HEK293 (cell line): ENCODE results near the gene MAP3K7CL.

Experiments used
- CTCF ChIA-PET: fragments of 350-600 bp; formaldehyde crosslinking; extraction: SDS; loops from one replicate; lab custom pipeline; 2021; ENCODE audit warnings: antibody characterized with exemption; lab: Yijun Ruan, JAX
- POLR2A ChIA-PET: fragments of 300-600 bp; formaldehyde crosslinking; extraction: SDS; loops from one replicate; lab custom pipeline; 2020; ENCODE audit warnings: antibody characterized with exemption, inconsistent platforms; lab: Yijun Ruan, JAX
- H3K27ac ChIP-seq: fragments of 200-500 bp; sonication (Bioruptor generic); 2 replicates; pipeline ENCODE4 v1.5.1; 2014; ENCODE audit warnings: low read depth, low read length, control low read depth, inconsistent platforms; ENCODE audit errors: extremely low read depth
- H3K36me3 ChIP-seq, 2 experiments: fragments of 200-500 bp in 1 of 2; sonication (Bioruptor generic) in 1 of 2; 1 replicate in 1 of 2; 2 replicates in 1 of 2; pipeline ENCODE4 v1.5.1; 2014 to 2017; ENCODE audit warnings: inconsistent platforms in 2 of 2, low read length in 2 of 2; ENCODE audit not compliant: control insufficient read depth in 2 of 2, insufficient read depth in 1 of 2
- H3K4me1 ChIP-seq: fragments of 200-500 bp; sonication (Bioruptor generic); 2 replicates; pipeline ENCODE4 v1.5.1; 2014; ENCODE audit warnings: mild to moderate bottlenecking, low read length, inconsistent platforms; ENCODE audit not compliant: control insufficient read depth, insufficient read depth
- H3K4me3 ChIP-seq: 2 replicates; pipeline ENCODE4 v1.5.1; 2011; ENCODE audit warnings: low read depth, mild to moderate bottlenecking, control low read depth, low read length, moderate library complexity
- H3K9me3 ChIP-seq: fragments of 200-500 bp; sonication (Bioruptor generic); 2 replicates; pipeline ENCODE4 v1.5.1; 2014; ENCODE audit warnings: low read depth, low read length, inconsistent platforms; ENCODE audit not compliant: control insufficient read depth, insufficient read depth
- KLF10 ChIP-seq: fragments of 450-650 bp; IDR thresholded peaks from 2 replicates; pipeline ENCODE4 v1.5.1; 2018; ENCODE audit warnings: missing biosample characterization, mild to moderate bottlenecking, missing genetic modification characterization
- KLF8 ChIP-seq: fragments of 450-650 bp; formaldehyde crosslinking; IDR thresholded peaks from 2 replicates; pipeline ENCODE4 v1.5.1; 2016; ENCODE audit warnings: missing biosample characterization, missing genetic modification characterization
- YY2 ChIP-seq: fragments of 450-650 bp; formaldehyde crosslinking; IDR thresholded peaks from 2 replicates; pipeline ENCODE4 v1.5.1; 2016; ENCODE audit warnings: missing biosample characterization, missing genetic modification characterization
- ZBTB21 ChIP-seq: fragments of 450-650 bp; formaldehyde crosslinking; IDR thresholded peaks from 2 replicates; pipeline ENCODE4 v1.5.1; 2017; ENCODE audit warnings: missing biosample characterization, missing genetic modification characterization
- ZFHX2 ChIP-seq: fragments of 450-650 bp; formaldehyde crosslinking; conservative IDR thresholded peaks from 2 replicates; pipeline ENCODE4 v1.5.1; 2016; ENCODE audit warnings: missing biosample characterization, missing genetic modification characterization
- ZNF10 ChIP-seq: fragments of 450-650 bp; formaldehyde crosslinking; IDR thresholded peaks from 2 replicates; pipeline ENCODE4 v1.5.1; 2017; ENCODE audit warnings: missing biosample characterization, missing genetic modification characterization
- ZNF23 ChIP-seq: fragments of 450-650 bp; formaldehyde crosslinking; IDR thresholded peaks from 2 replicates; pipeline ENCODE4 v1.5.1; 2016; ENCODE audit warnings: missing biosample characterization, missing genetic modification characterization, borderline replicate concordance
- ZNF324 ChIP-seq: fragments of 450-650 bp; formaldehyde crosslinking; IDR thresholded peaks from 2 replicates; pipeline ENCODE4 v1.5.1; 2016; ENCODE audit warnings: missing biosample characterization, missing genetic modification characterization
- ZNF561 ChIP-seq: fragments of 450-650 bp; IDR thresholded peaks from 2 replicates; pipeline ENCODE4 v1.5.1; 2018; ENCODE audit warnings: missing biosample characterization, missing genetic modification characterization, borderline replicate concordance
- ZNF654 ChIP-seq: fragments of 450-650 bp; formaldehyde crosslinking; IDR thresholded peaks from 2 replicates; pipeline ENCODE4 v1.5.1; 2016; ENCODE audit warnings: low read depth, missing biosample characterization, missing genetic modification characterization
- ZNF660 ChIP-seq: fragments of 450-650 bp; IDR thresholded peaks from 2 replicates; pipeline ENCODE4 v1.5.1; 2018; ENCODE audit warnings: missing biosample characterization, mild to moderate bottlenecking, missing genetic modification characterization
- ZNF701 ChIP-seq: fragments of 450-650 bp; formaldehyde crosslinking; IDR thresholded peaks from 2 replicates; pipeline ENCODE4 v1.5.1; 2016; ENCODE audit warnings: missing biosample characterization, missing genetic modification characterization
- ZNF837 ChIP-seq: fragments of 450-650 bp; formaldehyde crosslinking; IDR thresholded peaks from 2 replicates; pipeline ENCODE4 v1.5.1; 2016; ENCODE audit warnings: missing biosample characterization, missing genetic modification characterization
- TF ChIP-seq, protein P1 (sequence below): fragments of 450-650 bp; formaldehyde crosslinking; IDR thresholded peaks from 2 replicates; pipeline ENCODE4 v1.5.1; 2016; ENCODE audit warnings: missing biosample characterization, missing genetic modification characterization, borderline replicate concordance
- TF ChIP-seq, protein P2 (sequence below): fragments of 450-650 bp; formaldehyde crosslinking; IDR thresholded peaks from 2 replicates; pipeline ENCODE4 v1.5.1; 2016; ENCODE audit warnings: missing biosample characterization, missing genetic modification characterization
- TF ChIP-seq, protein P3 (sequence below): fragments of 450-650 bp; formaldehyde crosslinking; IDR thresholded peaks from 2 replicates; pipeline ENCODE4 v1.5.1; 2016; ENCODE audit warnings: missing biosample characterization, missing genetic modification characterization

The MAP3K7CL gene

DNA sequence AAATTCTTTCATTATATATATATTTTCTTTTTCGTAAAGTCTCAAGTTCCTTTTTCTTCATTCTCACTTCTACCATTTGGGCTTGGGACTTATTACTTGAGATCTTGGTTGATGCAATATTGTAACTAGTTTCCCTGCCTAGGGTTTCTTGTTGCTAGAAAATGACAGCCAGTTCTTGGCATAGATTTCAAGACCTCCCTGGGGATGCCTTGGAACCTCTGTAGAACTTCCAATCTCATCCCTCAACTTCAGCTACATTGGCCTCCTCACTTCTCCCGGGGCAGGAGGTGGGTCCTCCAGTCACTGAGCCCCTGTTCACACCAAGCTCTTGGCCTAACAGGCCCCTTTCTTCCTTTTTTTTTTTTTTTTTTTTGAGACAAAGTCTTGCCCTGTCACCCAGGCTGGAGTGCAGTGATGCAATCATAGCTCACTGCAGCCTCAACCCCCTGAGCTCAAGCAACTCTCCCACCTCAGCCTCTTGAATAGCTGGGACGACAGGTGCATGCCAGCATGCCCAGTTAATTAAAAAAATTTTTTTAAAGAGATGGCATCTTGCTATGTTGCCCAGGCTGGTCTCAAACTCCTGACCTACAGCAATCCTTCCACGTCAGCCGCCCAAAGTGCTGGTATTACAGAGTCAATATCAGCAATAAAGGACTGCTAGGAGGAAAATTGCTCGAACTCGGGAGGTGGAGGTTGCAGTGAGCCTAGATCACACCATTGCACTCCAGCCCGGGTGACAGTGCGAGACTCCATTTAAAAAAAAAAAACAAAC, 33.1 kb downstream of the MAP3K7CL start (continued):
- TF ChIP-seq, protein P1, sequence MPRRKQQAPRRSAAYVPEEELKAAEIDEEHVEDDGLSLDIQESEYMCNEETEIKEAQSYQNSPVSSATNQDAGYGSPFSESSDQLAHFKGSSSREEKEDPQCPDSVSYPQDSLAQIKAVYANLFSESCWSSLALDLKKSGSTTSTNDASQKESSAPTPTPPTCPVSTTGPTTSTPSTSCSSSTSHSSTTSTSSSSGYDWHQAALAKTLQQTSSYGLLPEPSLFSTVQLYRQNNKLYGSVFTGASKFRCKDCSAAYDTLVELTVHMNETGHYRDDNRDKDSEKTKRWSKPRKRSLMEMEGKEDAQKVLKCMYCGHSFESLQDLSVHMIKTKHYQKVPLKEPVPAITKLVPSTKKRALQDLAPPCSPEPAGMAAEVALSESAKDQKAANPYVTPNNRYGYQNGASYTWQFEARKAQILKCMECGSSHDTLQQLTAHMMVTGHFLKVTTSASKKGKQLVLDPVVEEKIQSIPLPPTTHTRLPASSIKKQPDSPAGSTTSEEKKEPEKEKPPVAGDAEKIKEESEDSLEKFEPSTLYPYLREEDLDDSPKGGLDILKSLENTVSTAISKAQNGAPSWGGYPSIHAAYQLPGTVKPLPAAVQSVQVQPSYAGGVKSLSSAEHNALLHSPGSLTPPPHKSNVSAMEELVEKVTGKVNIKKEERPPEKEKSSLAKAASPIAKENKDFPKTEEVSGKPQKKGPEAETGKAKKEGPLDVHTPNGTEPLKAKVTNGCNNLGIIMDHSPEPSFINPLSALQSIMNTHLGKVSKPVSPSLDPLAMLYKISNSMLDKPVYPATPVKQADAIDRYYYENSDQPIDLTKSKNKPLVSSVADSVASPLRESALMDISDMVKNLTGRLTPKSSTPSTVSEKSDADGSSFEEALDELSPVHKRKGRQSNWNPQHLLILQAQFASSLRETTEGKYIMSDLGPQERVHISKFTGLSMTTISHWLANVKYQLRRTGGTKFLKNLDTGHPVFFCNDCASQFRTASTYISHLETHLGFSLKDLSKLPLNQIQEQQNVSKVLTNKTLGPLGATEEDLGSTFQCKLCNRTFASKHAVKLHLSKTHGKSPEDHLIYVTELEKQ (tag by site-specific recombination) = no peak
- TF ChIP-seq ZFHX2 (tag by site-specific recombination) (no peak), ZNF701 (tag by site-specific recombination) (no peak)
- TF ChIP-seq, protein P2, sequence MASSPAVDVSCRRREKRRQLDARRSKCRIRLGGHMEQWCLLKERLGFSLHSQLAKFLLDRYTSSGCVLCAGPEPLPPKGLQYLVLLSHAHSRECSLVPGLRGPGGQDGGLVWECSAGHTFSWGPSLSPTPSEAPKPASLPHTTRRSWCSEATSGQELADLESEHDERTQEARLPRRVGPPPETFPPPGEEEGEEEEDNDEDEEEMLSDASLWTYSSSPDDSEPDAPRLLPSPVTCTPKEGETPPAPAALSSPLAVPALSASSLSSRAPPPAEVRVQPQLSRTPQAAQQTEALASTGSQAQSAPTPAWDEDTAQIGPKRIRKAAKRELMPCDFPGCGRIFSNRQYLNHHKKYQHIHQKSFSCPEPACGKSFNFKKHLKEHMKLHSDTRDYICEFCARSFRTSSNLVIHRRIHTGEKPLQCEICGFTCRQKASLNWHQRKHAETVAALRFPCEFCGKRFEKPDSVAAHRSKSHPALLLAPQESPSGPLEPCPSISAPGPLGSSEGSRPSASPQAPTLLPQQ (tag by site-specific recombination) = 0 out of 2 replicates have a peak, but pooled peaks have one; percentile 20
- TF ChIP-seq, protein P3, sequence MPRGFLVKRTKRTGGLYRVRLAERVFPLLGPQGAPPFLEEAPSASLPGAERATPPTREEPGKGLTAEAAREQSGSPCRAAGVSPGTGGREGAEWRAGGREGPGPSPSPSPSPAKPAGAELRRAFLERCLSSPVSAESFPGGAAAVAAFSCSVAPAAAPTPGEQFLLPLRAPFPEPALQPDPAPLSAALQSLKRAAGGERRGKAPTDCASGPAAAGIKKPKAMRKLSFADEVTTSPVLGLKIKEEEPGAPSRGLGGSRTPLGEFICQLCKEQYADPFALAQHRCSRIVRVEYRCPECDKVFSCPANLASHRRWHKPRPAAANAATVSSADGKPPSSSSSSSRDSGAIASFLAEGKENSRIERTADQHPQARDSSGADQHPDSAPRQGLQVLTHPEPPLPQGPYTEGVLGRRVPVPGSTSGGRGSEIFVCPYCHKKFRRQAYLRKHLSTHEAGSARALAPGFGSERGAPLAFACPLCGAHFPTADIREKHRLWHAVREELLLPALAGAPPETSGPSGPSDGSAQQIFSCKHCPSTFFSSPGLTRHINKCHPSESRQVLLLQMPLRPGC = no peak

DNA sequence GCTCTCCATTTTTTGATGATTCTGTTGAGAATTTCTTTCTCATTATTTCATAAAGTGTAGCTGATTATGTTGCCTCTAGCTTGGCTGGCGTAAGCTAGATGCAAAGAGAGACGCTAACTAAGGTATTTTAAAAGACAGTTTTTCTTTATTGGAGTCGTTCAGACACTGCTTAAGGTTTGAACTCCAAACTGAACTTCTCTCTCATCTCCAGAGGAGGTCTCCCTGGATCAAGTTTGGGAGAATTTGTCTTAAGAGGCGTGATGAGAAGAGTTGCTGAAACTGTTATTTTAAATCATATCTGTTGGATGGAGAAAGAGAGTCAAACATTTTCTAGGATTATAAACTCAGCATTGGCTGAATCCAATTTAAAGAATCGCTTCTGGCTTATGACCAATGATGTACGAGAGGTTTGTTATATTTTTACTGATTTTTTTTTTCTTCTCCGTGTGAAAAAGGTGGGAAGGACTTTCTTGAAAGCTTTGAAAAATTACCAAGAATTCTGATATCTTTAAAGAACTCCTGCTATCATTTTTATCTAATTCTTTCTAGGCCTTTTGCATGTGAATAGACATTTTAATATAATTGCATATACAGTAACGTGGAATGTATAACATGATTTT, 34.0 kb downstream of the MAP3K7CL start:
- no peak overlapping the region for H3K4me3 ChIP-seq
- POLR2A ChIA-PET = interaction anchor here (1.0 to 1.2 kb wide), 3 partner anchors 9 to 135 kb away, joined by 3 to 4 read pairs (median 3); partner anchors contain the start of gene BACH1
- H3K36me3 ChIP-seq = no peaks in the 10 kb centered on the region
- no peak overlapping the region for H3K27ac ChIP-seq
- CTCF ChIA-PET = interaction anchor here (0.6 to 3.0 kb wide), 63 partner anchors 9 to 1031 kb away, joined by 3 to 41 read pairs (median 4); partner anchors contain the start of gene BACH1
- TF ChIP-seq YY2 (no peak), ZNF324 (0 out of 2 replicates have a peak, but pooled peaks have one; percentile 32), ZNF837 (no peak), ZNF10 (peak; percentile 52; the same call in 1 of the 2 replicates), ZBTB21 (no peak), ZNF660 (tag by site-specific recombination) (0 out of 2 replicates have a peak, but pooled peaks have one; percentile 50), ZNF23 (tag by site-specific recombination) (no peak), ZNF701 (tag by site-specific recombination) (no peak), KLF8 (tag by site-specific recombination) (no peak), KLF10 (tag by site-specific recombination) (0 out of 2 replicates have a peak, but pooled peaks have one; percentile 21), ZNF654 (tag by site-specific recombination) (peak; percentile 87), ZNF561 (tag by site-specific recombination) (peak; percentile 65; the same call in 1 of the 2 replicates)
- no peaks in the 10 kb centered on the region for H3K4me1 ChIP-seq
- H3K9me3 ChIP-seq = no peaks in the 10 kb centered on the region
